Stomach (tissue), 4 donors: Measurements from ENCODE around the gene RPH3AL.

Source experiments
- CTCF ChIP-seq, 7 experiments: fragments of 450-650 bp in 4 of 7; fragments of 200-600 bp in 3 of 7; sonication (generic) in 3 of 7; IDR thresholded peaks; one replicate each; pipeline ENCODE4 v1.5.1; 2016 to 2019; ENCODE audit warnings: antibody characterized with exemption in 7 of 7, control low read depth in 2 of 7, mild to moderate bottlenecking in 1 of 7
- EP300 ChIP-seq: sonication (generic); formaldehyde crosslinking; IDR thresholded peaks from one replicate; pipeline ENCODE4 v1.6.1; 2017; ENCODE audit warnings: antibody characterized with exemption
- POLR2A ChIP-seq, 4 donors: fragments of 450-650 bp; IDR thresholded peaks; one replicate each; pipeline ENCODE4 v1.6.1; 2016; ENCODE audit warnings: antibody characterized with exemption in 4 of 4, control low read depth in 2 of 4, mild to moderate bottlenecking in 1 of 4, moderate library complexity in 1 of 4
- POLR2AphosphoS5 ChIP-seq, 3 donors: sonication (generic); formaldehyde crosslinking; IDR thresholded peaks; one replicate each; pipeline ENCODE4 v1.6.1; 2016; ENCODE audit warnings: antibody characterized with exemption in 3 of 3

- no peak for TF ChIP-seq POLR2A (IDR thresholded peaks at IDR 0.05)
- no peak for TF ChIP-seq CTCF (IDR thresholded peaks at IDR 0.05)
- no peak for TF ChIP-seq POLR2AphosphoS5 (IDR thresholded peaks at IDR 0.05)
- TF ChIP-seq EP300: no peak
Observed at GRCh38 chr17:259341-259976, 93.1 kb downstream of the RPH3AL start.
